GM12891 (cell line): ENCODE measurements around the gene RALGAPA1.
"Not testable (repeated sequence)": the region's sequence is repeated elsewhere in the genome, so short reads cannot be mapped to it uniquely, and the experiment has no call there.

Experiments used
- PAX5 ChIP-seq: IDR thresholded peaks from 2 replicates; pipeline ENCODE4 v1.6.1; 2011; ENCODE audit warnings: low read length, moderate library complexity, mild to moderate bottlenecking; ENCODE audit not compliant: insufficient read depth, severe bottlenecking
- POLR2A ChIP-seq: IDR thresholded peaks from 2 replicates; pipeline ENCODE4 v1.6.1; 2011; ENCODE audit warnings: low read depth, low read length, control low read depth
- POLR2AphosphoS5 ChIP-seq: IDR thresholded peaks from 2 replicates; pipeline ENCODE4 v1.6.1; 2011; ENCODE audit warnings: low read depth, low read length, control low read depth
- SPI1 ChIP-seq: IDR thresholded peaks from 2 replicates; pipeline ENCODE4 v1.6.1; 2011; ENCODE audit warnings: low read depth, low read length, control low read depth
- TAF1 ChIP-seq: IDR thresholded peaks from 2 replicates; pipeline ENCODE4 v1.6.1; 2011; ENCODE audit warnings: low read depth, low read length, control low read depth

DNA sequence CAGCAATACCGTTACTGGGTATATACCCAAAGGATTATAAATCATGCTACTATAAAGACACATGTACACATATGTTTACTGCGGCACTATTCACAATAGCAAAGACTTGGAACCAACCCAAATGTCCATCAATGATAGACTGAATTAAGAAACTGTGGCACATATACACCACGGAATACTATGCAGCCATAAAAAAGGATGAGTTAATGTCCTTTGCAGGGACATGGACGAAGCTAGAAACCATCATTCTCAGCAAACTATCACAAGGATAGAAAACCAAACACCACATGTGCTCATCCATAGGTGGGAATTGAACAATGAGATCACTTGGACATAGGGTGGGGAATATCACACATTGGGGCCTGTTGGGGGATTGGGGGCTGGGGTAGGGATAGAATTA, 187.1 kb downstream of the RALGAPA1 start:
- TF ChIP-seq POLR2A, PAX5, POLR2AphosphoS5, TAF1, SPI1: not testable (repeated sequence)
